AG10803 (cell line): Measurements from ENCODE around the gene ZCWPW1.
"Not testable (repeated sequence)": the region's sequence is repeated elsewhere in the genome, so short reads cannot be mapped to it uniquely, and the experiment has no call there.

Experiments used
- DNase-seq: peaks from one replicate; pipeline ENCODE4 v3.0.0; 2010; ENCODE audit warnings: low read depth
- H3K4me3 ChIP-seq: 2 replicates; pipeline ENCODE4 v1.5.1; 2011; ENCODE audit warnings: mild to moderate bottlenecking, low read length, control low read depth
- CTCF ChIP-seq: conservative IDR thresholded peaks from 2 replicates; pipeline ENCODE4 v1.5.1; 2011; ENCODE audit warnings: mild to moderate bottlenecking, low read length, control low read depth, inconsistent platforms

ZCWPW1 gene

GRCh38 chr7:100449190-100449795 lies 20.8 kb upstream of the ZCWPW1 start:
- no peak for DNase-seq
- H3K4me3 ChIP-seq: no peak overlapping the region
- no peak for TF ChIP-seq CTCF

- not testable (repeated sequence) for DNase-seq, H3K4me3 ChIP-seq
Observed at GRCh38 chr7:100447363-100447762, 18.9 kb upstream of the ZCWPW1 start.

GRCh38 chr7:100446040-100446439 lies 17.5 kb upstream of the ZCWPW1 start:
- DNase-seq: peak; percentile 59
- no peak overlapping the region for H3K4me3 ChIP-seq
- TF ChIP-seq CTCF: no peak

GRCh38 chr7:100444311-100445278 lies 16.1 kb upstream of the ZCWPW1 start:
- DNase-seq: peak; percentile 65
- TF ChIP-seq CTCF: no peak
- H3K4me3 ChIP-seq: no peak overlapping the region

- no peak for TF ChIP-seq CTCF
- H3K4me3 ChIP-seq: no peak overlapping the region
- no peak for DNase-seq
Observed at GRCh38 chr7:100443096-100443840, 14.8 kb upstream of the ZCWPW1 start.

GRCh38 chr7:100441641-100442535 lies 13.4 kb upstream of the ZCWPW1 start:
- no peak for DNase-seq
- no peak for TF ChIP-seq CTCF
- H3K4me3 ChIP-seq: no peak overlapping the region

GRCh38 chr7:100439244-100439643 lies 10.7 kb upstream of the ZCWPW1 start:
- H3K4me3 ChIP-seq, DNase-seq: not testable (repeated sequence)

GRCh38 chr7:100438731-100439130 lies 10.2 kb upstream of the ZCWPW1 start:
- not testable (repeated sequence) for DNase-seq

More at GRCh38 chr7:100438731-100439130, 10.2 kb upstream of the ZCWPW1 start:
- not testable (repeated sequence) for H3K4me3 ChIP-seq
